ENCODE data around the gene PSORS1C1.

The PSORS1C1 gene

DNA sequence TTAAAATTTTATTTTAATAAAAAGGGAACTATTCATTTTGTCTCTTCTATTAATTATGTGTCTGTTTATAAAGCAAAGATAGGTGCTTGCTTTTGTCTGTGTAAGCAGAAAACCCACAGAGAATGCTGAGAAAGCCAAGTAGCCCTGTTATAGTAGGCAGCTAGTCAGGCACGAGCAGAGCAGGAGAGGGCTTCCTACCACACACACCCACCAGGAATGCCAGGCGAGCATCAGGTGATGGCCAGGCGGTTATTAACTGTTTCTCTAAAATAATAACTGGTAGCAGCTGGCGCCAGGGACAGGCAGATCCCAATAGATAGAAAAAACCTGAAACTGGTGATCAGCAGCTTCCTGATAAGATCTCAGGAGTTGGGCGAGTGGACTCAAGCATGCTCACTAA, 17.9 kb upstream of the PSORS1C1 start:
- DNase-seq = no peak

DNA sequence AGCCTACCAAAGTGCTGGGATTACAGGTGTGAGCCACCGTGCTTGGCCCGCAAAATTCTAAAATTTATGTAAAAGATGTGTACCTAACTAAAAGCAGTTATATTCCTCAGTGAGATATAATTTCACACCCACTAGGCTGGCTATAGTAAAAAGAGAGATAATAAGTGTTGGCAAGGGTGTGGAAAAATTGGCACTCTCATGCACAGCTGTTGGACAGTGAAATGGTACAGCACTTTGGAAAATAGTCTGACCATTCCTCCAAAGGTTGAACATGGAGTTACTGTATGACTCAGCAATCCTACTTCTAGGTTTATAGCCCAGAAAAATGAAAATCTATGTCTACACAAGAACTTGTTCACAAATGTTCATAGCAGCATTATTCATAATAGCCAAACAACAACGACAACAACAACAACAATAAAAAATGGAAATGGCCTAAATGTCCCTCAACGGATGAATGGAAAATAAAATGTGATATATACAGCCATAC, 16.1 kb upstream of the PSORS1C1 start:
- no peak for DNase-seq

DNA sequence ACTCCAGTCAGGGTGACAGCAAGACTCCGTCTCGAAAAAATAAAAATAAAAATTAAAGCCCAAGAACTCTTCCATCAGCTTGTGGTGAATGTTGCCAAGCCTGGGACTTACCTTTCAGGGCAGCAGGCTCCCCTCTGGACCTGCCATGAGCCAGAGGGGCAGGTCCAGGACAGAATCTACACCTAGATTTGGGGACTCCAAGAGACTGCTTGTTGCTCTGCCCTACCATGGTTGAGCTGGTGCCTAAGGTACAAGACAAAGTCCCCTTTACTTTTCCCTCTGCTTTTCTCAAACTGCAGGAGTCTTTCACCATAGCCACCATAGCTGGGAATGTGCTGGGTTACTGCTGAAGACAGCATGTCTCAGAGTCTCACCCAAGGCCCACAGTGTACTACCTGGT, 11.5 kb upstream of the PSORS1C1 start:
- DNase-seq = no peak

DNA sequence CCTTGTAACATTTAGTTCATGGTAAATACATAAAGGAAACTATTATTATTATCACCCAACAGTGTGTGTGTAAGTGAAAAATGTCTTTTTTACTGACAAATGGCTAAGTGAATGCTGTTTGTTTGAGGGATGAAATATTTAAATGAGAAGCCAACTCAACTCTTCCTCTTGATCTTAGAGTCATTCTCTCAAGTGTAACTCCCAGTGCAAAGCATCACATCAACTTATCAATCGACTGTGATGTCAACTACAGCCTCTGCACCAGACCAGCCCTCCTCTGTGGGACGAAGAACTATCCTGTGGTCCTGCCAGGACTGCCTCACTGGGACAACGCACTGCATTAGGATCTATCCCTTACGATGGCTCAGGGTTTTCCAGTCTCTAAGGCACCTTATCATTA, 7.5 kb upstream of the PSORS1C1 start:
- DNase-seq = no peak

DNA sequence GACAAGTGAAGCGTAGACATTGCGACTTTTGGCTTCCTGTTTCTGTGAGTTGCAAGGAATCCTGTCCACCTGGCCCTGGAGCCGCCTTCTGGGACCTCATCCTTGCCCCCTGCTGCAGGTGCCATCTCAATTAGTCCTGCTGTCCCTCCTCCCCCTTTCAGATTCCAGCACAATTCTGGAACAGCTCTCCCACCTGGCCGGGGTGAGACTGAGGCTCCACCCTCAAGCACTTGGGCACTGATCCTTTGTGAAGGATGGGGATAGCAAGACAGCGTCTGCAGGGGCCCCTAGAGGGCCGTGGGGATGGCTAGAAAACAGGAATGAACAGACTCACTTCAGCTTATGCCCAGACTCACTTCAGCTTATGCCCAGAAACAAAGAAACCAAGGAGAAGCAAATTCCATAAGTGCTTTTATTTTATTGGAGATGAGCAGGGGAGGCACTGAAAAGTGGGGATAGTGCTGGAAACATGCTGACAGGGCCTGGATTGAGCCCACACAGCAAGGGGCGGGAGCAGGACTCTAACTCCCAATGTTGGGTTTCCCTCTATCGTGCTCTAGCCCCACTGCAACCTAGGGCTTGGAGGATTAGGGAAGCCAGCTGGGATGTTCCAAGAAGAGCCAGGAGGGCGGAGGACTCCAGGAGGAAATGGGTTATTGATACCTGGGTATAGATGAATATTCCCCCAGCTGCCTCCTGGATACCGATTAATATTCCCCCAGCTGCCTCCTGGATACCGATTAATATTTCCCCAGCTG, 3.6 kb upstream of the PSORS1C1 start:
- DNase-seq = no peak

DNA sequence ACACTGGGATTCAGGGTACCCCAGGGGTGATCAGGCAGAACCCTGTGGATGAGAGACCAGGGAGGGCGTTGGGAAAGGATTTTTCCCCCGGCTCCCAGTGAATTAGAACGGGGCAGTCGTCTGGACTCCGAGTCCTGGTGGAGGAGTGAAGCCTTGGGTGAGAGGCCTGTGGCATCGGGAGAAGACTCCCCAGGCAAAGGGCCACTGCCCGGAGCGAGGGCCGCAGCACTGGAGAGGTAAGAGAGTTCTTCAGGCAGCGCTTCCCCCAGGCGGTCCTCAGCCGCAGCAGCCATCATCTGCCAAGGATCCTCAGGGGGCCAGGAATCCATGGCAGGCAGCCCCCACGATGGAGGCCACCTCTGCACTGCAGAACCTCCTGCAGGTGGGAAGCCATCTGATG, 2.9 kb upstream of the PSORS1C1 start:
- DNase-seq = no peak

DNA sequence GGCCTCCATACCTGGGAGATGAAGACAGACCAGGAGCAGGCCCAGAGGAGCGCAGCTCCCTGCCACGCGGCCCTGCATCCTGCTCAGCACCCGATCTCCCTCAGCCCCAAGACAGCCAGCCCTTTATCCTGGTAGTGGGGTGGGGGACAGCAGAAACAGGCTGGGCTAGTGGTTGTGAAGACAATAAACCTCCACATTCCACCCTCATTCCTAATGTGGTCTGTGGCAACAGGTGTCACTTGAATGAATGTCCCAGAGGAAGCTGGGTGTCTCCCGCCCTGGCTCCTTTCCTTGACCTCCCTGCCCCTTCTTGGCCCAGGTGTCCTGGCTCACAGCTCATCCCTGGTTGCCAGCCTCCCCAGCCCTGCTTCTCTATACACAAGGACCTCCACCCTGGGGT, 2.1 kb upstream of the PSORS1C1 start, which contains the start of gene C6orf15:
TSS of gene C6orf15 (minus strand) at position 98 of the 400 bp plus-strand sequence. CDS start at position 78, 20 bp downstream.
- DNase-seq = no peak

DNA sequence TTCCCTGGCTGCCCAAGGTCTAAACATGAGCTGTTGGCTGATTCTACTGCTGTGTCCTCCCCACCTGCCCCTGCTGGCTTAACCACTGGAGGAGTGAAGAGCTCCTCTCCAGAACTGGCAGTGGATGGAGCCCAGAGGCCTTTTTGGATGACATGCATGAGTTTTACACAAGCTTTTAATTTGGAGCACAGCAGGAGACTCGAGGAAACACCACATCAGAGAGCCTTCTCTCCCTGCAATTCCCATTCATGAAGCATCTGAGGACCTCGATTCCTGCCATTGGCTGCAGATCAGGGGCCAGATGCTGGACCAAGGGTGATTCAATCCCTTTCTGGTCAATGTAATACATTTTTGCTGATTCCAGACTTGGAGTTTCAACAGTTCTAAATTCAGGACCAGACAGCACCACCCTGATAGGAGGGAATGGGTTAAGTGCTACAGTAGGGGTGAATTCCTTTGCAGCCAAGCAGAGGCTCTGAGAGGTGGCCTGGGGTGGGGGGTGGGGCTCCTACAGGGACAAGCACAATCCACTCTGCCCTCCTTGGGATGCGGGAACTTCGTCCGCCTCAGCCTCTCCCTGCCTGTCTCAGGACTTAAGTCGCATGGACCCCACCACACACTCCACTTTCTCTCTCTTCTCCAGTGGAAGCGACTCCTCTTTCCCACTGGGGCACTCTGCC, 599 bp upstream of the PSORS1C1 start:
- no peak for DNase-seq

DNA sequence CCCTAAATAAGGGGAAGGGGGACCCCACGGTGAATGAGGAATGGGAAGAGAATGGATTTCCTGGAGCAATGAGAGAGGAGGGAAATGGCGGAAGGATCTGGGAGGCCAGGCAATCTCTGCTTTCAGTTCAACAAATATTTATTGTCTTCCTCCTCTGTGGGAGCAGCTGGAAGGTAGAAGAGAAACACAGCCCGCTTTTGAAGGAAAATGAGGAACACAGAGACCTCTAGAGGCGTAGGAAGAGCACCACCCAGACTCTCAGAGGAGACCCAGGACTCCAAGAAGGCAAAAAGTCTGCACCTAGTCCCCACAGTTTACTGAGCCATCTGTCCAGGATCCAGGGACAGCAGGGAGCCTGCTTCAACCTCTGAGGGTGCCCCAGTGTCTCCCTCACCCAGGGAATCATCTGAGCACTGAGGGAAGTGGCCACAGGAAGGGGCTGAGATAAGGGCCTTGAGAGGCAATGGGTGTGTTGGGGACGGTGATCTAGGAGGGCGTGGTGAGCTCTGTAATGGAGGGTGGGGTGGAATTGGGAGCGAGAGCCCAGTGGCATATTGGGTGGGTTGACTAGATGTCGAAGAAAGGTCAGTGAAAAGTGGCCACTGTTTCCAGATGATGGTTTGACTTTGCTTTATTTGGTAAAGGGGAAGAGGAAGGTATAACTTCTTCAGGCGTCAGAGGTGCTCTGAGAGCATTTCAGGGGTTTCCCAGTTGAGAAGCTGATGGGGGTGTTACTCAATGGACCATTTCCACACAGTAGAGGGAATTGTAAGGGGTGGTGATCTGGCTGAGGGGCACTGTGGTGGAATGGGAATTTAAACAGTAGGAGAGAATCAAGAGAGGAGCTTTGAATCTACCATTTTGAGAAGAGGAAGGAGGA, 610 bp downstream of the PSORS1C1 start:
- peak; percentile 19 for DNase-seq

DNA sequence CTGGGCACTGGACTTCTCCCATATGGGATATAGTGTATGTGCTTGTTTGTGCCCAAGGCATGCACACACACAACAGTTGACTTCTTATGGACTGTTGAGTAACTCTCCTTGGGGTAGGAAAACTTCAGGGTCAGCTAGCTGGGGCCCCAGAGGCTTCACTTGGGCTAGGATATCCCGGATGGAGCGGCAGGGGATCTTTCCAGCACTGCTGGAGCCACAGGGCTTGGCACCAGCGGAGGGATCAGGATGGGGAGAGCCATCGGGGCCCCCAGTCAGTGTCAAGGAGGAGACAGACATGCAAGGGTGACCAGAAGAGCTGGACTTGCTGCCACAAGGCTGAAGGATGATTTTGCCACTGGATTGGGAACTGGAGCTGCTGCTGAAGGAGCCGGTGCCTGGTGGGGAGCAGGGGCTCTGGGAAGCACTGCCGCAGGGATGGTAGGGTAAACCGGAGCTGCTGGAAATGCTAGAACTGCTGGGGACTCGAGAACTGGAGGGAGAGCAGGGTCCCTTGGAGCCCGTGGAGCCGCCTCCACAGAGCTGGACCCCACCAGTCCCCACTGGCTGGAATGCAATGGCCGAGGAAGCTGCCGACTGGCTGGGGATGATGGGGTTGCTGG, 1.5 kb downstream of the PSORS1C1 start:
- DNase-seq = no peak

DNA sequence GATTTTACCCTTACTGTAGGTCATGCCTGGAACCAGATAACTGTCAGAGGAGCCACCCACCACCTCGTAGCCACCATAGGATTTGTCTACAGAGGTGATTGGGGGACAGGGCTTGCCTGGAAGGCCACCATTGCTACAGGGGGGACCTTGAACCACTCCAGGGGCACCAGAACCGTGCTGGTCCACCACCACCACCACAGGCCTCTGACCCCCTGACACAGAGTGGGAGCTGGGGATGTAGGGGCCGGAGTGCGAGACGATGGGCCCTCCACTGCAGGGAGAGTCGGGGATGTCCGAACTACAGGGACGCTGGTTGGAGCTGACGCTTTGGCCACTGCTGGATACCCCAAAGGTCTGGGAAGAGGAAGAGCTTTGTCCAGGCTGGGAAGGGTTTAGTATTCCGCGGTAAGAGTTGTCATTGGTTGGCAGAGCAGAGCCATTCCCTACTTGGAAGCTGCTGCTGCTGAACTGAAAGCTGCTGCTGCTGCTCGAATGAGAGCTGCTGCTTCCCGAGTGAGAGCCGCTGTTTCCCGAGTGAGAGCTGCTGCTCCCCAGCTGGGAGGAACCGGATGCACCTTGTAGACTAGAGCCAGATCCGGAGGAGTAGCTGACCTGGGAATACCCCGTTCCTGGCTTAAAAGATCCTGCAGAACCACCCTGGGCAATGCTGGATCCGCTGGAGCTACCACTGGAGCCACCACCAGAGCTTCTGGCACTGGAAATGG, 2.2 kb downstream of the PSORS1C1 start:
- no peak for DNase-seq

DNA sequence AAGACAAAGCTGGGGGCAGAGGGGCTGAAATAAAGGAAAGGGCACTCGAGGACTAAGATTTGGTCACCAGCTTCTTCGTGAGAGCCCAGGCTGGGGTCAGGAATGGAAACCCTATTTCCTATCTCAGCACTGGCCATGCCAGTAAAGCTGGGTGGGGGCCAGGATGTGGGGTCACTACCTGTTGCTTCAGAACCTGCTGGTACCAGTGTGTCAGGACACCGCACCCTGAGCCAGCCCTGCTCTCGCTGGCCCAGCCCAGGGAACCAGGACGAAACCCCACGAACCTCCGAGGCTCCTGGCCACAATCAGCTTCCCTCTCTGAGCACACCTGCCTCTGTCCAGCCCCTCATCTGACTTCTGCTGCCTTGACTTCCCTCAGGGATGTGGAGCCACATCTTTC, 3.6 kb downstream of the PSORS1C1 start:
- no peak for DNase-seq

DNA sequence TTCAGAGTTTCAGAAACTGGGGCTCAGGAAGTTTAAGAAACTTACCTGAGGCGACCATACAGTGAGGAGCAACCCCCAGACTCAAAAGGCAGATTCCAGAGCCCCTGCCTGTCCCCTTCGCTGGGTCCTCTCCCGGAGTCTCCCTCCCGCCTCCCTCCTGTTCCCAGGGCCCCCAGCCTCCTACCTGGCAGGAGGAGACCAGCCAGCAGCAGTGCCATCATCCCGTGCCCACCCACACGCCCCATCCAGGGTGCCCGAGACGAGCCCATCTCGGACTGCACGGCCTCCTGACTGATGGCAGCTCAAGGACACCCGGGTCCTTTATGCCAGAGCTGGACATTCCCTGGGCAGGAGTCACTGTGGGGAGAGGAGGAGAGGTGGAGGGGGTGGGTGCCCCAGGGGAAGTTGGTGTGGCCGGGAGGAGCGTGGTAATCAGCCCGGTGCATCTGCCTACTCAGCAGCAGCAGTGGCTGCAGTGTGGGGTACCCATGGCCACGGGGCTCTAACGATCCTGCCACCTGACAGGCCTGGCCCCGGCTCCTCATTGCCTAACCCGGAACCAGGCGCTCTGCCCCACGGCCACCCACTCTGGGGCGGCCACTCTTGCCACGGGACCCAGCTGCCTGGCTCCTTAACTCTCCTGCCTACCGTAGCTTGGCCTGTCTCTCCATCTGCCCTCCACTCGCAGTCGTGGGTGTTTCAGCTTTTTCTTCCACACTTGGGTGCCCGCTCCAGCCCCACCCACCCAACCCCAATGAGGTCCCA, 5.7 kb downstream of the PSORS1C1 start, which contains the start of gene CDSN:
TSS of gene CDSN (minus strand) at position 296 of the 765 bp plus-strand sequence. CDS start at position 269, 27 bp downstream.
- DNase-seq = no peak

DNA sequence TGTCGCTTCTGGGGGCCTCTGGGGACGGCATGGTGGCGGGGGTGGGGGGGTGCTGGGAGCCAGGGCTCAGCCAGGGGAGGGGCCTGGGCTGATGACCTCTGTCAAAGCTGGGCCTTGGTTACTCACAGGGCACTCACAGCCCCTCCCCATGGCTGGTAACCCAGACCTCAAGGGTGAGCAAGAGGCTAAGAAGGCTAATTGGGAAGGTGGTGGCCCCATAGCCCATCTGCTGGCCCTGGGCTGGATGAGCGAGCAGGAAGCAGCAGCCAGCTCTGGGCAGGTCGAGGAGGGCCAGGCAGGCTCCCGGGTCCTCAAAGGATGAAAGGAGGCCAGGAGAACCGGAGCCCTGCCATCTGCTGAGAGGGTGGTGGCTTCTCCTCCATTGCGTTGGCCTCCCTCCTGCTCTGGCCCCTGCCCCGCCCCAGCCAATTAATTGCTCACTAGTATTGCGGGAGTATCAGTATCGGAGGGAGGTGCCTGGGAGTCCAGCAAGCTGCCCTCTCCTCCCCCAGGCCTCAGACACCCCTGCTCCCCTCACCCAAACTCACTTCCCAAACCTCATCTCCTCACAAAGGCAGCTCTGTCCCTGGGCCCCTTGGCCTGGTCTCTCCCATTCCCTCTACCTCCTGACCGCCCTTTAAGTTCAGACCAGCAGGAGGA, 6.7 kb downstream of the PSORS1C1 start:
- DNase-seq = no peak

DNA sequence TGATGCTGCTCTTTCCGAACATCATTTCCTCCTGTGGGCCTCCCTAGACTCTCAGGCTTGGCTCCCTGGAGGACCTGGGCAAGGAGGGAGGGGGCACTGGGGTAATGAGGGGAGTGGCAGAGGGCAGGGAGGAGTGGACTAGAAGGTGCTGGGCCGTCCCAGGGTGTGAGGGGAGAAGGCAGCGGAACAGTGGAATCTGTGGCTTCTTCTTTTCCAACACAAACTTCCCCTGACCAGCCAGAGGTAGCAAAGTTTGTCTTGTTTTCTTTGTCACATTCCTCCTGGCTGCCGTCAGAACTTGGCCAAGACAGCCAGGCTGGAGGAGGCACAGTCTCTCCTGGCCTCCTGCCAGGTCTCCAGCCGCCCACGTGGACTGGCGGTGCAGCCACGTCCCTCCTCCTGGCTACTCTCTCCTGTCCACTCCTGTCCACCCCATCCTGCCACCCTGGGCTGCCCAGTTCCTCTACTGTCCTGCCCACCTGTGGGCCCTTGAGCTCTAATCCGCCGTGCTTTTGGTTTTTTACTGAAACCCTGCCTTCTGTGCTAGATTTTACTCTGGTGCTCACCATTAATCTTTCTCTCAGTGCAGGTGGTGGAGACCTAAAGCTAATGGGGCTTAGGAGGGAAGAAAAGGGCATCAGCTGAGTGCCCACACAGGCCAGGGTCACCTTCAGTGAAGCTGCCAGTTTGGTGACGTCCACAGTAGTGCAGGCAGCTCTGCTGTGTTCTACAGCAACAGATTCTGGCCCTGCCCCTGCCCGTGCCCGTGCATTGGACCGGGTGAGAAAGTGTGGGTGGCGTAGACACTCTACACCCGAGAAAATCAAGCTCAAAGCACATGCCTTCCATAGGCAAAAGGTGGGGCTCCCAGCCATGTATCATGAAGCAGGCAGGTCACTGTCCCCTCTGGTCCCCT, 8.4 kb downstream of the PSORS1C1 start:
- no peak for DNase-seq

DNA sequence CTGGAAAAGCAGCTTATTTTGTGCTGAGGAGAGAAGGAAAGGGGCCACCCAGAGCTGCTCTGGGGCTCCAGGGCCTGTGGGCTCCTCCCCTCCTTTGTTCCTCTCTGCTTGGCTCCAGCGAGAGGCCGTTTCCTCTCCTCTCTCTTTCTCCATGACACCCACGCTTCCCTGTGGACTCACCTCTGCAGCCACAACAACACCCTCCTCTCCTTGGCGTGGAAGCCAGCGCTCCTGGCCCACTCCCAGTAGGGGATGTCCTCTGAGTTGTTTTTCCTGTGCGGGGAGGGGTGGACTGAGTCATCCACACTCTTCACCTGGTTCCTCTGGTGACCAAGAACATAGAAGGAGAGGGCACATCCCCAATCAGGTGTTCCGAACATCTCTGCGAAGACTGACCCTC, 10.6 kb downstream of the PSORS1C1 start:
- DNase-seq = no peak

DNA sequence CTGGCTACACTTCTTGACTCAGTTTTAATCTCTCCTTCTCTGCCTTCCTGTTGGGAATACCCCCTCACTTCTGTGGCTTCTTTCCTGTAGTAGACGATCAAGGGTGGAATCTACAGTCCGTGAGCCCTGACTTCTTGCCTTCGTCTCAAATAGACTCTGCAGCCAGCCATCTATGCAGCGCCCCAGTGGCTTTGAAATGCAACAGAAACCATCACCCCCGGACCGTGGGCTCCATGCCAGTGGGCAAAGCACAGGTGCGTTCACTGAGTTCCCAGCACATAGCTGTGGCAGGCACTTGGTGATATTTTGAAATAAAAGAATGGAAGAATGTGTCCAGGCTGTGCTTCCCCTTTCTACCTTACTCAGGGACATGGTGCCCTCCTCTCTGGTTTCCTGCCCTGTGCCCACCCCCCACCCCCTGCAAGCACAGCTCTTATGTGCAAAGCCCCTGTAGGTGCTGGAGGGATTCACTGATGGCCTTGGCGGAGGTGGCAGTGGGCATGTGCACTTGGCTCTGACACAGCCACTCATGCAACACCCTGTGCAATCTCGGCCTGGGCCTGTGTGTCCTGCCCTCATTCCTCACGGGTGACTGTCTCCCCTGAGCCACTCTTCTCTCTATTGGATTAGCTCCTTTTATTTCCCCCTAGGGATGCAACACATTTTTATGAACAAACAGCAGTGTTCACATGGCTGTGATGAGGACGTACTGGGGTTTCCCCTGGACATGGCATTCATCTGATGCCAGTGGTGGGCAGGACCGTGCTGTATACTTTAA, 11.2 kb downstream of the PSORS1C1 start:
- no peak for DNase-seq

DNA sequence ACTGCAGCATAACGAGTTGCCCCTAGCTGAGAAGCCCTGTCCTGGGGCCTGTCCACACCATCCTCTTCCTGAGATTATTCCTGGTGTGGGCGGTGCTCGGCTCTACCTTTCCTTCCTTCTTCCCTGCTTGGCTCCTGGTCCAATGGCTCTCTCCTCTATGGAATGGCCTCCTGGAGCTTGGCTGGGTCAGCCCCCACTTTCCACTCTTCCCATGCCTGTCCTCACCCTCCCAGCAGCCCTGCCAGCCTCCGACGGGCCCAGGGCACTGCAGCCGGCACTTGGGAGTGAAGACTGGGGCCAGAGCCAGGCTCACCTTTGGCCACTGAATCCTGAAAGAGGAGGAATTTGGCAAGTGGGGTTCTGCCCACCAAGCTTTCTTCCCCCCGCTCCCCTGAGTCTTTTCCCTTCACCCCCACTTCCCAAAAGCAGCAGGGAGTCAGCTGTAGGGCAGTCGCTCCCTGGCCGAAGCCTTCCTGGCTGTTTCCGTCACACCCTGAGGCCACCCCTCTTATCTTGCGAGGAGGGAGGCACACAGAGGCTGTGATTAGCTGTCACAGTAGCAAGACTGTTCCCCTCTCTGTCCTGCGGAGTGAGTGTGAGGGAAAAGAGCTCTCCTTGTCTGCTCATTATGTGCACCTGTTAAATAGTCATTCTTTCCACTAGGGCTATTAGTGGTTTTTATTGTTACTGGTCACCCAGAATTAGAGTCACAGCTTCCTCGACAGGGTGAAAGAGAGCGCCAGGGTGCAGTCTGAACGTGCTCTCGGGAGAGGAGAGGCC, 12.0 kb downstream of the PSORS1C1 start:
- no peak for DNase-seq

Data from central memory CD4-positive, alpha-beta T cell (primary cell).